Right cardiac atrium (tissue), 5 donors: ENCODE results near the gene PDE8B. TPM values are rescaled to one million over a fixed set of nuclear protein-coding genes. Genes with fewer than 3 reads are reported as not detected.

Experiments
- ATAC-seq, 2 donors: fragments of 200-7000 bp; cut with Tn5 transposase; one replicate each; pipeline versions ENCODE4 v1.8.0 to v1.9.1; 2020; ENCODE audit warnings: moderate library complexity in 2 of 2, mild to moderate bottlenecking in 1 of 2
- DNase-seq, 3 donors: peaks; one replicate each; pipeline ENCODE4 v3.0.0-alpha.2; 2020
- H3K27ac ChIP-seq: one replicate; pipeline ENCODE4 v1.5.1; 2013; ENCODE audit warnings: mild to moderate bottlenecking, low read length, control low read depth, moderate library complexity
- H3K27me3 ChIP-seq: one replicate; pipeline ENCODE4 v1.6.1; 2013; ENCODE audit not compliant: control insufficient read depth, insufficient read depth
- H3K4me1 ChIP-seq: one replicate; pipeline ENCODE4 v1.6.1; 2013; ENCODE audit warnings: low read length; ENCODE audit not compliant: control insufficient read depth, insufficient read depth
- H3K4me3 ChIP-seq: one replicate; pipeline ENCODE4 v1.5.1; 2013; ENCODE audit warnings: low read length, control low read depth
- H3K9me3 ChIP-seq: one replicate; pipeline ENCODE4 v1.6.1; 2013; ENCODE audit warnings: low read length; ENCODE audit not compliant: control insufficient read depth
- WGBS: extraction: QIAGEN DNeasy Blood & Tissue Kit; methylation state at CpG from one replicate; pipeline ENCODE4 v1.1.7; 2013; 5-methylcytosine and 5-hydroxymethylcytosine counted together
- intact Hi-C, 4 donors: fragments of 100-400 bp; cut with DNase I; formaldehyde crosslinking; loops; one replicate each; pipeline versions ENCODE4 v1.11.0 to v1.14.0; 2022 to 2023
- polyA plus RNA-seq: library from polyadenylated mRNA; stranded (reverse); fragments of 200-250 nt; gene quantifications from one replicate; pipeline ENCODE4 v1.2.3, GENCODE V29; 2013
- total RNA-seq, 4 donors: library from RNA; stranded (reverse); fragmentation: NEBNext Ultra II Directional; extraction: Animal tissue kit (Norgen Biotek cat#: 25700); gene quantifications; one replicate each; pipeline ENCODE4 v1.2.1, GENCODE V29; 2021
- donor health status: healthy with polysubstance abuse.
- donor health status: DM: no; HTN: yes; CAD: no.
- donor health status: DM: no; HTN: no; CAD: no.
- donor health status: DM: no; HTN: yes; CAD: no; lungs with severe emphysema.
- donor health status: DM: yes; HTN: yes; CAD: no.

PDE8B gene
- total and polyA plus RNA-seq, 5 donors: 15.1 to 71.2 (median 43.8) TPM

GRCh38 chr5:77292026-77292757 is 81.7 kb downstream of the PDE8B start:
- Histone ChIP-seq H3K4me3 (no peak overlapping the region), H3K27me3 (no peaks in the 10 kb centered on the region), H3K27ac (no peak overlapping the region), H3K9me3 (no peaks in the 10 kb centered on the region), H3K4me1 (no peaks in the 10 kb centered on the region)
- intact Hi-C loops: no loop called here
- DNase-seq (no peak), ATAC-seq (no peak)
- 82% methylated on average over 3 of the region's 3 CpGs for WGBS

GRCh38 chr5:77294185-77294584 is 83.7 kb downstream of the PDE8B start:
- WGBS: 73% methylated on average over 3 of the region's 3 CpGs
- Histone ChIP-seq H3K27ac (no peak overlapping the region), H3K27me3 (no peaks in the 10 kb centered on the region), H3K9me3 (no peaks in the 10 kb centered on the region), H3K4me1 (no peaks in the 10 kb centered on the region), H3K4me3 (no peak overlapping the region)
- DNase-seq (no peak), ATAC-seq (no peak)
- intact Hi-C loops: no loop called here

- no peak for DNase-seq
- ATAC-seq: no peak
- intact Hi-C loops: no loop called here
- Histone ChIP-seq H3K27me3 (no peaks in the 10 kb centered on the region), H3K4me1 (peaks cover 2% of the 10 kb centered on the region), H3K9me3 (no peaks in the 10 kb centered on the region), H3K27ac (no peak overlapping the region), H3K4me3 (no peak overlapping the region)
- 79% methylated on average over 4 of the region's 4 CpGs for WGBS
These were observed 85.4 kb downstream of the PDE8B start for GRCh38 chr5:77295863-77296378.

DNA sequence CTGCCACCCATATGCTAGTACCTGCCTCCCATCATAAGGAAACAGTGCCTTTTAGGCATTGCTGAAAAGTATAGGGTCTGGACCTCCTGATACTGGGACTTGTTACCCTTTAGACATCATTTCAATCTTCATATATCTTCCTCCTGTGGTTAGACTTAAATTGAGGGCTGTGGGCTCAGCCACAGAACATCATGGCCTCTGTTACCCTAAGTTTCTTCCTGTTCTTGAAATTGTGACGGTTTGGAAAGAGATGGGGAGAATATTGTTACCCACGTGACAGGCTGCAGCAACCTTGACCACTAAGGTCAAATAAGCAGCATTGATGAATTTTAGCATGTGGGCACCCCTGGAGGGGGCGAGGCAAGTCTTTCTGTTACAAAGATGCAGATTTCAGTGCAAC is 87.7 kb downstream of the PDE8B start:
- DNase-seq: no peak
- intact Hi-C loops: no loop called here
- Histone ChIP-seq H3K9me3 (no peaks in the 10 kb centered on the region), H3K4me1 (peaks cover 8% of the 10 kb centered on the region), H3K4me3 (no peak overlapping the region), H3K27me3 (no peaks in the 10 kb centered on the region), H3K27ac (no peak overlapping the region)
- WGBS: 90% methylated on average over 3 of the region's 3 CpGs
- no peak for ATAC-seq

DNA sequence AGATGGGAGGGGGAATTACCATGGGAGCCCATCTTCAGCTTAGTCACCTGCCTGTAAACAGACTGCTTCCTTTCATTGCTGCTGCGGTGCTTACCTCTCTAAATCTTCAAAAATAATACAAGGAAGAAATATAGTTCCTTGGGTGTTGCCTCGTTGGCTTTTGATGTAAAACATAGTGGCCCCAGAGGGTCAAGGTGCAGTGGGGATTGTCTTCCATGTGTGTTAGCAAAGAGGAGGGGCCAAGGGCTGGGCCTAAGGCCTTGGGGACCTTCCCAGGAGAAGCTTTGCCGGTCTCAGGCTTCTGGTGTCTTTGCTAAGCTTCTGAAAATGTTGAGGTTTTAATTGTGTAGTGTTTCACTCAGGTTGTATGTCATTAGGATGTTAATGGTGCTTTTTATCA is 90.0 kb downstream of the PDE8B start:
- H3K4me1 ChIP-seq: peaks cover 10% of the 10 kb centered on the region
- no peak for ATAC-seq
- intact Hi-C loops: no loop called here
- H3K27ac ChIP-seq: no peak overlapping the region
- no peaks in the 10 kb centered on the region for H3K9me3 ChIP-seq
- no peaks in the 10 kb centered on the region for H3K27me3 ChIP-seq
- H3K4me3 ChIP-seq: no peak overlapping the region
- 92% methylated on average over 3 of the region's 3 CpGs for WGBS
- DNase-seq: peak in 1 of 3 donors; percentile 26

- intact Hi-C loops: no loop called here
- 29% methylated on average over 4 of the region's 4 CpGs for WGBS
- peaks cover 15% of the 10 kb centered on the region for H3K4me1 ChIP-seq
- H3K27me3 ChIP-seq: no peaks in the 10 kb centered on the region
- no peak overlapping the region for H3K4me3 ChIP-seq
- no peaks in the 10 kb centered on the region for H3K9me3 ChIP-seq
- ATAC-seq (peak in 1 of 2 donors; percentile 33), DNase-seq (no peak)
- no peak overlapping the region for H3K27ac ChIP-seq
These were observed 91.0 kb downstream of the PDE8B start for GRCh38 chr5:77301447-77301883.

DNA sequence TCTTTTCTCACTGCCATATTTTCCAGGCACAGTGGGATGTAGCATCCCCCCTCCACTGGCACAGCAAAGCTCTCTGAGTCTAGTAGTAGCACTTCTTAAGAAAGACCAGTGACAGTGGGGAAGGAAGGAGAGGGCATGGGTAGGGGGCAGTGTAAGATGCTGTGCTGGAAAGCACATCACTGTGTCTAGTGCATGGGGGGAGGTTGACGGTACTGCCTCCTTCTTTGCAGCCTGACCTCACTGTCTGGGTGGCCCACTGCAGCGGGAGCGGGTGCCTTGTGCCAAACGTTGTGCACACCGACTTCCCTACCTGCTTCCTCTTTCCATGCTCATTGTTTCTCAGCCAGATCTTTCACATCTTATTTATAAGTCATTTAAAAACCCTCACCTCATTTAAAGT is 91.8 kb downstream of the PDE8B start:
- WGBS: 58% methylated on average over 5 of the region's 5 CpGs
- Histone ChIP-seq H3K27ac (no peak overlapping the region), H3K27me3 (no peaks in the 10 kb centered on the region), H3K4me3 (no peak overlapping the region), H3K4me1 (peaks cover 18% of the 10 kb centered on the region), H3K9me3 (no peaks in the 10 kb centered on the region)
- DNase-seq: no peak
- no peak for ATAC-seq
- intact Hi-C loops: no loop called here

DNA sequence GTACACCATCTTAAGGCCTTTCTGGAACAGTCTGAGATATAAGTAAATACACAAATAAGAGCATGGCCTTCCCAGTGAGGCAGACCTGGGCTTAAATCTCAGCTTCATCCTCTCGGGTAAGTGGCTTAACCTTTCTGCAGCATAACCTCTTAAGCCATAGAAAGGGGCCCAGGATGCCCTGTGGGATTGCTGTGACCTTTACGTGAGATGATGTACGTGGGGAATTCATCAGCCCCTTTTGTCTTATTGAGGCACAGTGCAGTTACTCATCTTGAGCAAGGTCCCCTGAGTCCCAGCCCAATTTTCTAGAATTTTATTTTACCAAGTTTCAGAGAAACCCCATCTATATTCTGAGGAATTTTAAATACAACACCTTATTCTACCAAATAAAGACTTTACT is 92.2 kb downstream of the PDE8B start:
- peaks cover 18% of the 10 kb centered on the region for H3K4me1 ChIP-seq
- WGBS: 83% methylated on average over 3 of the region's 3 CpGs
- H3K4me3 ChIP-seq: no peak overlapping the region
- H3K9me3 ChIP-seq: no peaks in the 10 kb centered on the region
- DNase-seq (no peak), ATAC-seq (no peak)
- H3K27ac ChIP-seq: no peak overlapping the region
- intact Hi-C loops: no loop called here
- H3K27me3 ChIP-seq: no peaks in the 10 kb centered on the region

DNA sequence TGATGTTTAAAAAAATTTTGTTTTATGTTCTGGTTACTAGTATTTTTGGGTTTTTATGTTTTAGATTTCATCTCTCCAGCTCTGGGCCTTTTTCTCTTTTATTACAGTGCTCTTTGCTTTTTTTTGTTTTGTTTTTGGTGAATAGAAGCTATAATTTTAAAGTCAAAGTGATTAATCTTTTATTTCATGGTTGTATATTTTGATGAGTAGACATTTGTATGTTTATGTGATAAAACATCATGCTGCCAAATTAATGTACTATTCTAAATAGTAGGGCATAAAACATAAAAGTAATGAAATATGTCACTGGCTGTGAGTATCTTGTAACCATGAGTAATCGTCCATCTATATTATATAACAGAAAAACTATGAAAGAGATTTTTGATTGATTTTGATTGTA is 93.9 kb downstream of the PDE8B start:
- intact Hi-C loops: no loop called here
- ATAC-seq: no peak
- DNase-seq: no peak
- H3K27ac ChIP-seq: no peak overlapping the region
- WGBS: 90% methylated on average over 1 of the region's 1 CpG
- H3K4me1 ChIP-seq: peaks cover 18% of the 10 kb centered on the region
- no peaks in the 10 kb centered on the region for H3K27me3 ChIP-seq
- no peak overlapping the region for H3K4me3 ChIP-seq
- H3K9me3 ChIP-seq: no peaks in the 10 kb centered on the region

DNA sequence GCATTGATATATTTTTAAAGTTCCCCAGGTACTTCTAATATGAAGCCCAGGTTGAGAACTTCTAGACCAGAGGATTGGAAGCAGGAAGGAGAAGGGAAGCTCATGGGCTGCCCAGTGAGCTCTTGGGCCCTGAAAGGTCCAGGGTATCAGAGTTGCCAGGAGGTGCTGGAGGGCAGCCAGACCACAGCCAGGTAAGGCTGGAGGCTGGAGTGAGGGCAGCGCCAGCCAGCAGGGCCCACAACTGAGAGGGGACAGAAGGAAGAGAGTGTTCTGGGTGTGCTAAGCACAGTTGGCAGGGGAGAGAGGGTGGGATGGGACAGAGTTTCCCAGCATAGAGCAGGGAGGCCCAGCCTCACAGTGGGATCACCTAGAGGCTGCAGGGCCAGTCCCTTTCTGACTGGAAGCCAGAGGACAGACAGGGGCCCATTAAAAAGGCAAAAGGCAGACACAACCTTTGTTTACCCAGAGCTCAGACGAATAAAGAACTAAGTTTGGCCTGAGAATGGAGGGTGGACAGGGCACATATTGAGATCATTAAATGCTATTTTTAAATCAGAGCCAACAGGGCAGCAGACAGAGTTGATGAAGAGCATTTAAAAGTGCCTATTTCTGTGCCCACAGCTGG is 94.9 kb downstream of the PDE8B start:
- H3K4me3 ChIP-seq: no peak overlapping the region
- H3K4me1 ChIP-seq: peaks cover 18% of the 10 kb centered on the region
- H3K9me3 ChIP-seq: no peaks in the 10 kb centered on the region
- intact Hi-C loops: no loop called here
- H3K27me3 ChIP-seq: no peaks in the 10 kb centered on the region
- no peak overlapping the region for H3K27ac ChIP-seq
- ATAC-seq (peak in 1 of 2 donors; percentile 41), DNase-seq (peak in 1 of 3 donors; percentile 45)
- 68% methylated on average over 2 of the region's 2 CpGs for WGBS

- intact Hi-C loops: no loop called here
- Histone ChIP-seq H3K9me3 (no peaks in the 10 kb centered on the region), H3K4me1 (peaks cover 16% of the 10 kb centered on the region), H3K27me3 (no peaks in the 10 kb centered on the region), H3K27ac (no peak overlapping the region), H3K4me3 (no peak overlapping the region)
- ATAC-seq: no peak
- peak in 1 of 3 donors; percentile 45 for DNase-seq
- 71% methylated on average over 3 of the region's 3 CpGs for WGBS
These were observed 95.5 kb downstream of the PDE8B start for GRCh38 chr5:77305956-77306355.
